ENCODE measurements around the gene CD58. TPM values are rescaled to one million over a fixed set of nuclear protein-coding genes. Genes with fewer than 3 reads are reported as not detected.
"Not testable (repeated sequence)": the region's sequence is repeated elsewhere in the genome, so short reads cannot be mapped to it uniquely, and the experiment has no call there.

CD58 gene
- total and polyA plus RNA-seq, 12 donors = 6.3 to 43.6 (median 12.5) TPM

DNA sequence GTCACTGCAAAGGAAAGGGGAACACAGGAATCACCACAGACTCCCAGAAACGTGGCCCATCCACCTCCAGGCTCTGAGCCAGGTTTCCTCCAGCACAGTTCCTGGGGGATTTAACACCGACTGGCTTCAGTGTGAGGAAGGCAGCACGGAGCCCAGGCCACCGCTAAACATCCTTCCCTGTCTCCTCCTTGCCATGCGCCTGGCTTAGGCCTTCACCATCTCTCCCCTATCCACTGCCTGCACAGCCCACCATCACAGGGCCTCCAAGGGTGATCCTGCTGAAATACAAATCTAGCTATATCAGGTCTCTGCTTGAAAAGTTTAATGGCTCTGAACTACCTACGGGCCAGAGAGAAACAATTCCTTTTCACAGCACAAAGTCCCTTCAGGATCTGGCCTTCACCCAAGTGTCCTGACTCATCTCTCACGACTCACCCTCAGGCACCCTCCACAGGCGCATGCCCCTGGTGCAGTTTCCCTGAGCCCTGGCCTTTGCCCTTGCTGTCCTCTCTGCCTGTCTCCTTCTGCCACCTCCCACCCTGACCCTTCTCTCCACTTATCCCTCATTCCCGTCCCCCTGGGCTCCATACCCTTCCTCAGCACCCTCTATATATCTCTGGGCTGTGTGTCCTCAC is 18.4 kb upstream of the CD58 start:
- WGBS, 4 donors = 46 to 62% (median 56%) methylated on average over 9 of the region's 9 CpGs
- H3K36me3 ChIP-seq (replicated peaks in 1 of 2); H3K4me3 ChIP-seq; intact Hi-C loops (cut with DNase I); H3K27me3 ChIP-seq; H3K4me1 ChIP-seq (replicated peaks in 1 of 2); H3K27ac ChIP-seq; H3K9me3 ChIP-seq (replicated peaks in 1 of 3): not testable (repeated sequence)
- peak; percentile 70 to 82 (median 75) for DNase-seq

GRCh38 chr1:116587501-116588227 is 16.8 kb upstream of the CD58 start:
- Histone ChIP-seq H3K27me3 (no peaks in the 10 kb centered on the region), H3K27ac (peak overlapping the region in 1 of 5 donors; percentile 22), H3K36me3 (replicated peaks in 1 of 2) (no peaks in the 10 kb centered on the region), H3K9me3 (replicated peaks in 1 of 3) (no peaks in the 10 kb centered on the region), H3K4me1 (replicated peaks in 1 of 2) (peaks cover 0 to 3% of the 10 kb centered on the region in 2 donors), H3K4me3 (no peak overlapping the region)
- 79 to 86% (median 85%) methylated on average over 5 of the region's 5 CpGs for WGBS, 4 donors
- intact Hi-C loops (cut with DNase I) = no loop called here
- no peak for TF ChIP-seq CTCF (IDR thresholded peaks at IDR 0.05)
- TF ChIP-seq POLR2A (IDR thresholded peaks at IDR 0.05) = no peak
- no peak for DNase-seq

- no peak for DNase-seq
- intact Hi-C loops (cut with DNase I) = no loop called here
- no peak for TF ChIP-seq POLR2A (IDR thresholded peaks at IDR 0.05)
- TF ChIP-seq CTCF (IDR thresholded peaks at IDR 0.05) = no peak
- no peak overlapping the region for H3K27ac ChIP-seq
- no peak overlapping the region for H3K4me3 ChIP-seq
- H3K9me3 ChIP-seq (replicated peaks in 1 of 3) = no peaks in the 10 kb centered on the region
- no peaks in the 10 kb centered on the region for H3K27me3 ChIP-seq
- 77 to 85% (median 84%) methylated on average over 3 of the region's 3 CpGs for WGBS, 4 donors
- H3K4me1 ChIP-seq (replicated peaks in 1 of 2) = peaks cover 0 to 3% of the 10 kb centered on the region in 2 donors
- no peaks in the 10 kb centered on the region for H3K36me3 ChIP-seq (replicated peaks in 1 of 2)
These were observed 15.9 kb upstream of the CD58 start for GRCh38 chr1:116586741-116587143.

- Histone ChIP-seq H3K27ac (no peak overlapping the region), H3K4me1 (replicated peaks in 1 of 2) (peaks cover 0 to 3% of the 10 kb centered on the region in 2 donors), H3K4me3 (no peak overlapping the region), H3K27me3 (no peaks in the 10 kb centered on the region), H3K36me3 (replicated peaks in 1 of 2) (no peaks in the 10 kb centered on the region), H3K9me3 (replicated peaks in 1 of 3) (no peaks in the 10 kb centered on the region)
- 69 to 90% (median 81%) methylated on average over 1 of the region's 1 CpG for WGBS, 4 donors
- intact Hi-C loops (cut with DNase I) = no loop called here
- TF ChIP-seq CTCF (IDR thresholded peaks at IDR 0.05) (no peak), POLR2A (IDR thresholded peaks at IDR 0.05) (no peak)
- no peak for DNase-seq
These were observed 15.1 kb upstream of the CD58 start for GRCh38 chr1:116585886-116586285.

Data from adrenal gland (tissue), 12 donors.